HCT116 (cell line): ENCODE results near the gene SUFU. TPM values are rescaled to one million over a fixed set of nuclear protein-coding genes. Genes with fewer than 3 reads are reported as not detected.

Experiments
- ATAC-seq: fragments of 200-7000 bp; cut with Tn5 transposase; 2 replicates; pipeline ENCODE4 v1.9.1; 2020; ENCODE audit warnings: mild to moderate bottlenecking, moderate library complexity
- BruUV-seq: library from RNA; stranded (reverse); fragments of 400-500 nt; replicated peaks from 2 replicates; lab custom pipeline; 2021; lab: Mats Ljungman, UMichigan
- CTCF ChIA-PET: fragments of 300-600 bp; sonication (Branson Sonifier 250); formaldehyde crosslinking; loops from one replicate; lab custom pipeline; 2021; ENCODE audit warnings: antibody characterized with exemption; lab: Charles Lee
- POLR2A ChIA-PET: fragments of 300-600, 350-600 bp; sonication (Branson Sonifier 250); formaldehyde crosslinking; loops from one replicate; lab custom pipeline; 2021; ENCODE audit warnings: antibody characterized with exemption; lab: Charles Lee
- RAD21 ChIA-PET, 2 experiments: fragments of 300-600 bp; sonication (Branson Sonifier 250); formaldehyde crosslinking; loops; one replicate each; lab custom pipeline; 2023; ENCODE audit warnings: low total read pairs in 2 of 2; ENCODE audit not compliant: uncharacterized antibody in 2 of 2, unreplicated experiment in 2 of 2, low non-redundant PET in 1 of 2; lab: Charles Lee
- DNase-seq: peaks from one replicate; pipeline ENCODE4 v3.0.0-alpha.2; 2010; ENCODE audit warnings: low read depth, low spot score
- H2AFZ ChIP-seq: fragments of 200-600 bp; shearing (Covaris generic), sonication (generic); 2 replicates; pipeline ENCODE4 v1.6.1; 2017; ENCODE audit warnings: low read depth, mixed run types, mixed read lengths, antibody characterized with exemption, low read length; ENCODE audit not compliant: poor library complexity, severe bottlenecking
- H3K27ac ChIP-seq: 2 replicates; pipeline ENCODE4 v1.5.1; 2012; ENCODE audit warnings: low read depth, low read length
- H3K27me3 ChIP-seq: fragments of 200-600 bp; sonication (generic); 2 replicates; pipeline ENCODE4 v1.6.1; 2016; ENCODE audit warnings: mixed run types, low read length, mixed read lengths; ENCODE audit not compliant: insufficient read depth
- H3K36me3 ChIP-seq, 2 experiments: fragments of 200-500 bp in 1 of 2; fragments of 200-600 bp in 1 of 2; sonication (Bioruptor generic) in 1 of 2; sonication (generic) in 1 of 2; 2 replicates each; pipeline versions ENCODE4 v1.5.1 to v1.6.1; 2014 to 2016; ENCODE audit warnings: low read length in 2 of 2, inconsistent platforms in 1 of 2, mixed read lengths in 1 of 2, mixed run types in 1 of 2; ENCODE audit not compliant: insufficient read depth in 2 of 2, control insufficient read depth in 1 of 2
- H3K4me1 ChIP-seq, 2 experiments: fragments of 200-600 bp in 1 of 2; sonication (generic) in 1 of 2; 2 replicates each; pipeline versions ENCODE4 v1.5.1 to v1.6.1; 2012 to 2017; ENCODE audit warnings: low read length in 2 of 2, inconsistent platforms in 1 of 2, mild to moderate bottlenecking in 1 of 2, mixed read lengths in 1 of 2, mixed run types in 1 of 2, moderate library complexity in 1 of 2; ENCODE audit not compliant: insufficient read depth in 2 of 2, control insufficient read depth in 1 of 2
- H3K4me2 ChIP-seq: fragments of 200-600 bp; sonication (generic); 2 replicates; pipeline ENCODE4 v1.6.1; 2017; ENCODE audit warnings: mixed run types, low read length, mixed read lengths
- H3K4me3 ChIP-seq, 2 experiments: fragments of 200-600 bp in 1 of 2; sonication (generic) in 1 of 2; replicated peaks in 1 of 2; 2 replicates each; pipeline ENCODE4 v1.5.1; 2011 to 2016; ENCODE audit warnings: low read length in 2 of 2, control low read depth in 1 of 2, low read depth in 1 of 2, mild to moderate bottlenecking in 1 of 2, mixed read lengths in 1 of 2, mixed run types in 1 of 2
- H3K79me2 ChIP-seq: fragments of 200-600 bp; sonication (generic); 2 replicates; pipeline ENCODE4 v1.6.1; 2017; ENCODE audit warnings: mild to moderate bottlenecking, mixed run types, low read length, moderate library complexity, mixed read lengths; ENCODE audit not compliant: insufficient read depth
- H3K9ac ChIP-seq: fragments of 200-600 bp; sonication (generic); 2 replicates; pipeline ENCODE4 v1.6.1; 2016; ENCODE audit warnings: low read length, mixed read lengths
- H3K9me2 ChIP-seq: fragments of 200-600 bp; sonication (generic), shearing (Covaris generic); 2 replicates; pipeline ENCODE4 v1.6.1; 2017; ENCODE audit warnings: mixed run types, mild to moderate bottlenecking, moderate library complexity; ENCODE audit not compliant: insufficient read depth
- H3K9me3 ChIP-seq, 2 experiments: fragments of 200-500 bp in 1 of 2; fragments of 200-600 bp in 1 of 2; sonication (Bioruptor generic) in 1 of 2; sonication (generic) in 1 of 2; 2 replicates each; pipeline ENCODE4 v1.6.1; 2014 to 2017; ENCODE audit warnings: low read length in 2 of 2, mixed read lengths in 2 of 2, inconsistent platforms in 1 of 2, low read depth in 1 of 2, mild to moderate bottlenecking in 1 of 2, mixed run types in 1 of 2, moderate library complexity in 1 of 2; ENCODE audit not compliant: control insufficient read depth in 1 of 2, insufficient read depth in 1 of 2
- H4K20me1 ChIP-seq: fragments of 200-600 bp; sonication (generic), shearing (Covaris generic); 2 replicates; pipeline ENCODE4 v1.6.1; 2017; ENCODE audit warnings: mixed run types, mild to moderate bottlenecking, moderate library complexity; ENCODE audit not compliant: insufficient read depth
- ATF3 ChIP-seq: IDR thresholded peaks from 2 replicates; pipeline ENCODE4 v1.6.1; 2012
- CEBPB ChIP-seq: IDR thresholded peaks from 2 replicates; pipeline ENCODE4 v1.6.1; 2012; ENCODE audit warnings: low read depth
- CTCF ChIP-seq, 3 experiments: fragments of 200-600 bp in 1 of 3; sonication (generic) in 1 of 3; IDR thresholded peaks in 2 of 3; conservative IDR thresholded peaks in 1 of 3; 2 replicates each; pipeline ENCODE4 v1.5.1; 2012 to 2017; ENCODE audit warnings: low read depth in 2 of 3, low read length in 2 of 3, antibody characterized with exemption in 1 of 3, borderline replicate concordance in 1 of 3, control low read depth in 1 of 3, mild to moderate bottlenecking in 1 of 3, mixed read lengths in 1 of 3, mixed run types in 1 of 3, moderate library complexity in 1 of 3; ENCODE audit not compliant: insufficient read depth in 1 of 3
- ELF1 ChIP-seq: IDR thresholded peaks from 2 replicates; pipeline ENCODE4 v1.6.1; 2012; ENCODE audit warnings: low read depth, borderline replicate concordance
- EZH2 ChIP-seq: fragments of 200-600 bp; sonication (generic); IDR thresholded peaks from 2 replicates; pipeline ENCODE4 v1.6.1; 2017; ENCODE audit warnings: antibody characterized with exemption, mixed run types
- EZH2phosphoT487 ChIP-seq: fragments of 200-600 bp; IDR thresholded peaks from 2 replicates; pipeline ENCODE4 v1.6.1; 2018; ENCODE audit warnings: antibody characterized with exemption, borderline replicate concordance
- FOSL1 ChIP-seq: IDR thresholded peaks from 2 replicates; pipeline ENCODE4 v1.6.1; 2012; ENCODE audit warnings: low read depth
- JUND ChIP-seq: IDR thresholded peaks from 2 replicates; pipeline ENCODE4 v1.6.1; 2012
- POLR2A ChIP-seq: IDR thresholded peaks from 2 replicates; pipeline ENCODE4 v1.7.0; 2011; ENCODE audit warnings: borderline replicate concordance; ENCODE audit not compliant: insufficient read depth, insufficient read length; ENCODE audit errors: extremely low read depth
- POLR2AphosphoS5 ChIP-seq: IDR thresholded peaks from 2 replicates; pipeline ENCODE4 v1.6.1; 2011; ENCODE audit warnings: mild to moderate bottlenecking, low read depth, low read length, moderate library complexity
- RAD21 ChIP-seq: IDR thresholded peaks from 2 replicates; pipeline ENCODE4 v1.6.1; 2012; ENCODE audit warnings: low read depth, mild to moderate bottlenecking
- SP1 ChIP-seq: IDR thresholded peaks from 2 replicates; pipeline ENCODE4 v1.6.1; 2012; ENCODE audit warnings: low read depth
- SRF ChIP-seq: IDR thresholded peaks from 2 replicates; pipeline ENCODE4 v1.6.1; 2012; ENCODE audit warnings: low read depth
- TCF7L2 ChIP-seq: IDR thresholded peaks from 2 replicates; pipeline ENCODE4 v1.7.0; 2011; ENCODE audit warnings: borderline replicate concordance, inconsistent platforms; ENCODE audit not compliant: insufficient read depth, insufficient read length; ENCODE audit errors: extremely low read depth
- YY1 ChIP-seq: IDR thresholded peaks from 2 replicates; pipeline ENCODE4 v1.6.1; 2011; ENCODE audit warnings: low read length, low read depth, moderate library complexity, mild to moderate bottlenecking; ENCODE audit not compliant: insufficient replicate concordance; ENCODE audit errors: extremely low read depth
- ZNF274 ChIP-seq: fragments of 200-500 bp; sonication (Bioruptor generic); IDR thresholded peaks from 2 replicates; pipeline ENCODE4 v1.6.1; 2014; ENCODE audit warnings: mild to moderate bottlenecking, low read depth, low read length, inconsistent platforms
- intact Hi-C: fragments of 100-400 bp; cut with micrococcal nuclease; formaldehyde crosslinking; loops from 2 replicates; pipeline ENCODE4 v1.10.0; 2022
- total RNA-seq: library from RNA; stranded (reverse); gene quantifications from one replicate; pipeline ENCODE4 v1.2.1, GENCODE V29; 2021; ENCODE audit not compliant: unreplicated experiment

Gene SUFU
- total RNA-seq, 1 experiment from 2014 or later: 18.8 TPM

GRCh38 chr10:102549549-102549948 is 45.8 kb downstream of the SUFU start:
- H3K79me2 ChIP-seq: no peaks in the 10 kb centered on the region
- H3K4me3 ChIP-seq: no peak overlapping the region
- no peak for TF ChIP-seq ELF1
- TF ChIP-seq POLR2AphosphoS5: no peak
- TF ChIP-seq JUND: no peak
- no peak for TF ChIP-seq TCF7L2
- no peak for TF ChIP-seq POLR2A
- no TSS peak for BruUV-seq
- POLR2A ChIA-PET: no interaction called here
- H3K27ac ChIP-seq: no peak overlapping the region
- H3K4me1 ChIP-seq: no peaks in the 10 kb centered on the region
- intact Hi-C loops: no loop called here
- no peak overlapping the region for H3K9ac ChIP-seq
- H3K27me3 ChIP-seq: no peaks in the 10 kb centered on the region
- 0 out of 2 replicates have a peak, but pooled peaks cover 5% of the 10 kb centered on the region for H4K20me1 ChIP-seq
- H3K4me2 ChIP-seq: no peak overlapping the region
- RAD21 ChIA-PET: no interaction called here
- CTCF ChIA-PET: no interaction called here
- DNase-seq (no peak), ATAC-seq (no peak)
- no peaks in the 10 kb centered on the region for H3K9me2 ChIP-seq
- no peak overlapping the region for H2AFZ ChIP-seq
- H3K36me3 ChIP-seq: no peaks in the 10 kb centered on the region
- no peaks in the 10 kb centered on the region for H3K9me3 ChIP-seq

GRCh38 chr10:102550636-102551210 is 47.0 kb downstream of the SUFU start:
- Histone ChIP-seq H3K27ac (no peak overlapping the region), H3K9ac (no peak overlapping the region), H3K4me2 (no peak overlapping the region), H3K79me2 (no peaks in the 10 kb centered on the region), H3K9me2 (no peaks in the 10 kb centered on the region), H4K20me1 (0 out of 2 replicates have a peak, but pooled peaks cover 5% of the 10 kb centered on the region), H3K36me3 (no peaks in the 10 kb centered on the region), H3K4me1 (peaks cover 0 to 2% of the 10 kb centered on the region in 2 experiments; a peak in 2 of 4 replicates), H3K27me3 (no peaks in the 10 kb centered on the region), H3K4me3 (no peak overlapping the region), H2AFZ (no peak overlapping the region), H3K9me3 (no peaks in the 10 kb centered on the region)
- intact Hi-C loops: no loop called here
- BruUV-seq: no TSS peak
- CTCF ChIA-PET: no interaction called here
- RAD21 ChIA-PET: no interaction called here
- DNase-seq (no peak), ATAC-seq (no peak)
- POLR2A ChIA-PET: no interaction called here
- TF ChIP-seq POLR2AphosphoS5 (no peak), SRF (no peak), POLR2A (no peak), EZH2phosphoT487 (no peak), ZNF274 (no peak), SP1 (no peak), RAD21 (no peak), CEBPB (no peak), EZH2 (no peak), ATF3 (no peak), TCF7L2 (no peak), FOSL1 (no peak), YY1 (no peak), CTCF (IDR thresholded peaks at IDR 0.05 in 2 of 3, conservative IDR thresholded peaks at IDR 0.05 in 1 of 3; ENCODE audit: borderline replicate concordance in 1 of 3, insufficient read depth in 1 of 3, low read depth in 2 of 3, low read length in 2 of 3) (no peak)
